GM19324 (cell line): Measurements from ENCODE around the gene SOX6.

ENCODE experiments used
- ATAC-seq: cut with Tn5 transposase; IDR thresholded peaks from one replicate; pipeline ENCODE4 v1.9.1; 2021; ENCODE audit warnings: mild to moderate bottlenecking, moderate library complexity; ENCODE audit not compliant: unreplicated experiment, low FRiP score

Gene SOX6

DNA sequence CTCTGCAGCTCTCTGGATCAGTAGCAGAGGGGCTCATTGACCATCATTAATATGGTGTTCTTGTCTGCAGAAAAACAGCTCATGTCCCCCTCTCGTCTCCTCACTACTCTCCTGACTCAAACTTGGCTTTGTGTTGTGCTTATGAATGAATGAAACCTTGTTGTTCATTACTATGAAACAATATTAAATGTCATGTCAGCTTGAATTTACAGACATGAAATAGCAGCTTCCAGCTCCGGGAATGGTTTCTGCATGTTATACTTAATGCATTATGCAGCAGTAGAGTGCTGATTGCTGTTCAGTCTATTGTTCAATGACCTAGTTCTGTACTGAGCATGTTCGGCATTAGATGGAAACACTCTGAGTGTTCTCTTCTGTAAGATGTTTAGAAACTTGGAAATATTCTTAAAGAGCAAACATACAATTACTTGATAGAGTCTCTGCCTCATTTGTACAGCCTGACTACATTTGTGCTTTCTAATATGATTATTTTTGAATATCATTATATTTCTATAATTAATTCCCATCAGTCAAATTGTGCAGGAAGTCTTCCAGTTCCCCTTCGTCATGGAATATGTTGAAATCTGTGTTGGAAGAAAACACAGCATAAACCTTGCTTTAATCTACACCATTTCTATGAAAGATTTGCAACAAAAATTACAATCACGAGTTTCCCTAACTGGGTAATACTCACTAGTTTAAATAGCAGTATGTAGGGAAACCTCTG lies 340.4 kb downstream of the SOX6 start:
- no peak for ATAC-seq

DNA sequence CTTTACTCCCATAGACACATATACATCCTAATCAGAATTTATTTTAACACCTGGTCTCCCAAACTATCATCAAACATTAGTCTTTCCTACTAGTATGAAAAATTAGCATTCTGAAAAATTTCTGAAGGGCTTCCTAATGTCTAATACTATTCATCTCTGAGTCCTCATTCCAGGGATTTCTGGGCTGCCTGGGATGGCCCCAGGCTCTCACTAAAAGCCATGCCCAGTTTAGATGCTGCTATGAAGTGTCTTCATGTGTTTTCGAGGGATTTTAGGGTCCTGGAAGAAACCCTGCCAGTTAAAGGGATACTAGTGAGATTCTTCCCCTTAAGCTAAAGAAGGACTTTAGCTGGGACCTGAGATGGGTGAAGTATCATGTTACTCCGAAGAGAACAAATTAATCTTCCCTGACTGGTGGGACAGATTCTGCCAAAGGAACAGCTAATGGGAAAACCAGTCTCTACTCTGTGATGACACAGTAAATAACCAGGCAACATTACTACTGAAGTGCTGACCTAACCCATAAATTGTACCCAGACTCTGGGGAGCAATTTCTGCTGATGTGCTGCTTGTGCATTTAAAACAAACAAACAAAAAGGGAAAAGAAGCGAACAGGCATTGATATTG lies 342.6 kb downstream of the SOX6 start:
- no peak for ATAC-seq

DNA sequence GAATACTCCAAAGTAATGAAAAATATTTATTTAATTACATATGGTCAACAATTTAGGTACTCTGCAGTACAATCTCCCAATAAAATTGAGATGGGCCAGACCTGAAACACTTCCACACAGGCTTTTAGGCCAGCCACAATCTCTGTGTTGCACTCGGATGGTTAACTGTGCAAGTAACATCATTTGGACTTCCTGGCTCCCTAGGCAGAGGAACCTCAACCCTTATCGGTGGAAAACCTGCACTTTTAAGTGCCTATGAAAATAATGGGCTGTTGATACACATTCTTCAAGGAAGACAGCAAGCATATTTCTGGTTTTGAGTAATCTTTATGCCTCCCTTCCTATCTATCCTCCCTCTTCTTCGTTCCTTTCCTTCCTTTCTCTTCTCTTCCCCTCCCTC lies 343.1 kb downstream of the SOX6 start:
- no peak for ATAC-seq

DNA sequence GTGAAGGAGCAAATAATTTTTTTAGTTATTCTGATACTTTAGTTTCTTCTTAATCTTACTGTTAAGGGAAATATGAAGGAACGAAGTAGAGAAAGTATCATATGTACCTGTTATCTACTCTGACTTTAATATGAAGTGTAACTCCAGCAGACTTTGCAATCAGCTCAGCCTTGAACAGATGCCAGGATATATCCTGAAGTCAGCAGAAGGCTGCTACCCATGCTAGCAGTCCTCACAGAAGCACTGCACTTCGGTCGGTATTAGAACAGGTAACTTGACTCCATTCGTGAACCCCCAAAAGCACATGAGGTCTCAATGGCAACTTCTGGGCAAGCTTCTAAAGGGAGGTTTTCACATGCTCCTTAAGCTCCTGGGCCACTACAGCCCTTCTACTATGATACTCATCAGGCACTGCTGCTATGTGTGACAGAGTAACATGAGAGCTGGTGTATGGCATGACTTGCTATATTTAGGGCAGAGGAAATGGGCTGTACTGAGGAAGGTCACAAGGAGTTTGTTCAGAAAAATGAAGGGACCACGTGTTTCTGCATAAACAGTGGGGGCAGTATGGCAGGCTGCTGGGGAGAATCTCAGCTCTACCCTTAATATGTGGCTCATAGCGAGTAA lies 344.1 kb downstream of the SOX6 start:
- ATAC-seq, result no peak

DNA sequence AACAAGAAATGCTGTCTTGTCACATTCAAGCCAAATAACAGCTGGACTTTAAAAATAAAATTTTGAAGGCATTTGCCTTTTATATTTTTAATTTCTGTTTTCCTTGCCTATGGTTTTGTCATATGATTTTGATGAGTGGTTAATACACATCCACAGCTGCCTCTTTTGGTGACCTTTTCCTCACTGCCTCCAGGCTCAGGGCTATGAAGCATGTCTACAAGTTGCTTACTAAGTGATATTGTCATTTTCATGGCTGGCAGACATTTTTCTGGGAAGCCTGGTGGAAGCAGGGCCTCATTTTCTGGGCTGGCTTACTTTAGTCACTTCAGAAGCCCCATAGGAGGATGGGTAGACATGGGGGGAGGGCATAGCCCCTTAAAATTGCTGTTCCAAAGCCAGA lies 344.9 kb downstream of the SOX6 start:
- no peak for ATAC-seq

DNA sequence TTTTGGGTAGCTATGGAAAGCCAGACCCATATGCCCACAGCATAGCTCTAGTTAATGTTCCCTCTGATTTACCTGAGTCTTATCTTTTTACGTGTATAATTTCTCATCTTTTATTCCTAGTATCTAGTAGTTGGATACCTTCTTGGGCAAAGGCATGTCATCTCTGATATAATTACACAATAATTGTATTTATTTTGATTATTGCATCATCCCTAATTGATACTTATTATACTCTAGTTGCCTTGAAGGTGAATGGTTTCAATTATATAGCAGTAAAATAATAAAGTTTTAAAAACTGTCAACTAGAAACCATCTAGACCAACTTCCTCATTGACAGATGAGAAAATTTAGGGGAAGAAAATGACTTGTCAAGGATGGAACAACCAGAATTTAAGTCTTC lies 347.3 kb downstream of the SOX6 start:
- ATAC-seq, result no peak

DNA sequence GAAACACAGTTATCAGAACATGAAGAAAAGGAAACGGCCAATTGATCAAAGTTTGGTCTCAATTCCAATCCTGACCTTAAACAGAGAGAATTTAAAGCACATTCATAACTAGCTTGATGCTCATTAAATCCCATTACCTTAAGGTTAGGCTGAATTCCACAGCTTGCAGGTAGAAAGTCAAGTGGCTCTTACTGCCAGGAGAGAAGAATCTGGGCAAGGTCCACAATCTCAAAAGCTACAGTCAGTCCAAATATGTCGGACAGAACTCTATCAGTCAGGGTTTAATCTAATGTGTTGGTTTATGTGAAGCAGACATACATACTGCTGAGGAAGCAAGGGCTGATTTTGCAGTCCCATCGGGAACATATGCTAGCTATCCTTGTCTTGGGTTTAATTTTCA lies 348.8 kb downstream of the SOX6 start:
- no peak for ATAC-seq

DNA sequence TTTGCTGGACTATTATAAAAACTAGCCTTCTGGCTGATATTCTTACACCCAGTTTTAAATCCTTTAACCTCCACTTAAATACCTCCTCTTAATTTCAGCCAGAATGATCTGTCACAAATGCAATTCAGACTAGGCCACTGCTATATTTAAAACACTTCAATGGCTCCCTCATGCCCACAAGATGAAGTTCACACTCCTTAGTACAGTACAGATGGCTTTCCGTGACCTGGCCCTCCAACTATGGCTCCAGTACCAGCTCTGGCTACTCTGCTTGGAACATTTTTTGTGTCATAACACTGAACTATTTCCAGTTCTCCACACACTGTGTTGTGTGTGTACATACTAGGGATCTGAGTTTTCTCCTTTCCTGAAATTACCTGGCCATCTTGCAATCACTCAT lies 353.4 kb downstream of the SOX6 start:
- ATAC-seq, result no peak

DNA sequence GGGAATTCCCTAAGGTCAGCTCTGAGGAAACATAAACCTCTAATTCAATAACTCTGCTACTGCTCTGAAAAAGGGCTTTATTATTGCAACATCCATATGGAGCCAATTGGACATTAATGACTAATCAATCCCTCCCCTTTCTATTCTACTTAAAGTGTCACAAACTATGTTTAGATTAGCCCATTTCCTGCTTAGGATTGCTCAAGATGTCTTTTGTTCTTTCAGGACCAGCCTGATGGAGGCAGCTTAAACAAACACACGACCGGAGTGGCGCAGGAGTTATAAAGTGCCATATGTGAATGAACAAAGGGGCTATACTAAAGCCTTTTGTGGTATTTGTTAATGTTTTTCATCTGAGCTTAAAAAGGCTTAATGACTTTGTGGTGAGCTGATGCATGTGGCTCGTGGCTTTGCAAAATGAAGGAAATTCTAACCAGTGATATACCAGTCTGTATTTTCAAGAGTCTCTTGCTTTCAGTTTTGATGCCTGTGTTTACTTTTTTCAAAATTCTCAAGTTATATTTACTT lies 354.4 kb downstream of the SOX6 start:
- no peak for ATAC-seq

DNA sequence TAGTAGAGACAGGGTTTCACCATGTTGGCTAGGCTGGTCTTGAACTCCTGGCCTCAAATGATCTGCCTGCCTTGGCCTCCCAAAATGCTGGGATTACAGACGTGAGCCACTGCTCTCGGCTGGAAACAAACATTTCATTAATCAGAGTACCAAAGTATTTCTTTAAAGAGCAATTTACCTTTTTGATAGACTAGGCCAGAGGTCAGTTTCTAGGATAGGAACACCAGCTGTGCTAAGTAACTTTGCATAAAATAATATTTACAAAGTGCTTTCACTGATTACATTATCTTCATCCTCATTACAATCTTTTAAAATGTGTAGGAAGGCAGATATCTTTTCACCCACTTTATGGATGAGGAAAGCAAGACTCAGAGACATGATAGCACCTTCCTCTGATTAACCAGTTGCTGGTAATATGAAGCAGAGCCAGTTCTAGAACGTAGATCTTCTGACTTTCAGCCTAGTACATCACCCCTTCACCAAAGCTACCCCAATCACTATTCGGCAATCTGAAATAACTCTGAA lies 355.2 kb downstream of the SOX6 start:
- ATAC-seq, result no peak

DNA sequence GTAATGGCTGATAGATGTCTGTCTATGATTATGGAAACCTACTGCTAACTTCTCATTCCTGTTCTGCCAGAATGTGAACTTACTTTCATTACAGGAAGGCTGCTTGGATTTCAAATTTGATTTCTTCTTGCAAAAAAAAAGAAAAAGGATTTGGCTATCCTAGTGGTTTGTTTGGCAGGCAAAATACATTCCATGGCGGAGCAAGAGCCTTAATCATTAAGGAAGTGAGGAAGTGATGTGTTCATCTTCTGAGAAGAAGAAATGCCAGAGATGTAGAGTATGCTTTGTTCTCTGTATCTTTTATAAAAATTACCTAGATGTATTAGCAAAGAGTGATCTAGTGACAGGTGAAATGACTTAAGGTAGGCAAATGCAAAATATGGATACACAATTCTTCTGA lies 356.3 kb downstream of the SOX6 start:
- ATAC-seq, result no peak

DNA sequence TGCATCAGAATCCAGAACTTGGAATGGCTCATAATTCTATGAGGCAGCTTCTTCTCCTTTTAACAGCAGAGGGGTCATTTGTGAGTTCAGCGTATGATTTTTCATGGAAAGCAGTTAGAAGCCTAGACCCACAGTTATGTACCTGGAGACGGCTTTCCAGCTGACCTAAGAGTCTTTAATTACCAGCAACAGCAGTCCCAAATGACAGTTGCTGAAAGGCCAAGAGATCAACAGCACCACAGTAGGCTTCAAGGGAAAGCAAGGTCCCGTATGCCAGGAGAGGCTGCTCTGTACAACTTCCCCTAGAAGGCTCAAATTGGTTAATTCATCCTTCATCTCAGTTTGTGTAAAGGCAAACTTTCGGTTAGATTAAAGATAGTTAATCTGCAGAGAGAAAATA lies 363.0 kb downstream of the SOX6 start:
- no peak for ATAC-seq

DNA sequence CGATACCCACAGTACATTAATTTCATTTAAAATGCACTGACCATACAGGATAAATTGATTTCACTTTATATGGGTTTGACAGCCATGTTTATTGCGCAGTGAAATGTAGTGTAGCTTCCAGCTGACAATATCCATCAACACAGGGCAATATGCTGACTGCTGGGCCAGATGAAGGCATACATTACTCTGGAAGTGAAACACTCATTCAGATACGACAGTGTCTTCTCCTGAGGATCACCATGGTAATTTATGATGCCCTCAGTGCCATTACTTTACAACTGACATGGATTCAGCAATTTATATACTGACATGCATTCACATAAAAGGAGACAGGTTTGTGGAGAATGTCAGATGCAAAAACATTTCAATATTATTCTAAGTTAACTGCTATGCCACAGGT lies 365.1 kb downstream of the SOX6 start:
- no peak for ATAC-seq

DNA sequence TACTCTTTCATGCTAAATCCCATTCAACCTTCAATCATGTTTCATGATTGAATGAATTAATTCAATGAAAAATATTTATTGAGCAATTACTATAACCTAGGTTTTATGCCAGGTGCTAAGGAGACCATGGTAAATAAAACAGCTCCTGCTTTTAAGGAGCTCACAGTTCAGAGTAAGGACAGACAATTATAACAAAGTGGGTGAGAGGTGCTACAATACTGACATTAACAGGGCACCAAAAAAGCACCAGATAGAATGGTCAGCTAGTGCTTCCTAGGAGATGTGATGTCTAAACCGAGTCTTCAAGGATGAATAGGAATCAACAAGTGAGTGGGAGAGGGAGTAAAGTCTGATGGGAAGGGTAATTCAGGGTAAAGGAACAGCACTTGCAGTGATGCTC lies 366.7 kb downstream of the SOX6 start:
- no peak for ATAC-seq

DNA sequence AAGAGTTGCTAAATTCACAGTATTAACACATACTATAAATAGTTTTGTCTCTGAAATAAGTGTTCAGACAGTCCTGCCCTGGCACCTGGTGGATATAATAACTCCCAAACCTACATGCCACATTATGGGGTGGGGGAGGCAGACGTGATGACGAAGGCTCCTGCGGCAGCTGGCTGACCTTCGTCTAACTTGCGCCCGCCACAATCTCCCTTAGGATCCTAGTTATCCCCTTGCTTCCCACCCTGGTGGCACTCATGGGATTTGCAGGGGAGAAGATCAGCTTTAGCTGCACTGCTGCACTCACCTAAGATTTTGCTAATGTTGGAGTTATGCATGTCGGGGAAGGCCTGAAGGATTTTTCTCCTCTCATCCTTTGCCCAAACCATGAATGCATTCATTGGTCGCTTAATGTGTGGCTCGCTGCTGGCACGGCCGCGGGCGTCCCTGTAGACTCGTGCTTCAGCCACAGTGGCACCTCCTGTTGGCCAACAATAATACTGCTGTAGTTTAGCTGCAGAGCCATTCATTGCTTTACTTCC lies 367.6 kb downstream of the SOX6 start:
- no peak for ATAC-seq

DNA sequence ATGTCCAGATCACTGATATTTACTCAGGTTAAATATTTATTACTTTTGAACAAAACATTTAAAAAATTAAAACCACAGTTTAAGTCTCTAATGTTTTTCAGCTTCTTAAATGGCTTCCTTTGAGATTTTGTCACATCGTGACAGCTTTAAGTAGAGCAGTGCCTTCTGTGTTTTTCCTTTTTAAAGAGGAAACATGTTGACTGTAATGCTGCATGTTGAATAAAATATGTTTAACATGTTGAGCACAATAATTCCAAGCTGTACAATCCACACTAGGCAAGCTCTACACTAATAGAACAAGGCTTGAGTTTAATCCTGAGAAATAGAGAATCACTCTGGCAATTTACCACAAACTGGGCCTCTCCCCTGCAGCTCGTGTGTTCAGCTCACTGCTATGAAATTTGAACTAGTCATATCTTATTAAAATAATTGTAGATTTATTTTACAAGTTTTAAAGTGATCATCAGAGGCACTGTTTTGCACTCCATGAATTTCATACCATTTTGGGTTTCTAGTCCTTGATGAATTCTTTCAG lies 368.3 kb downstream of the SOX6 start:
- ATAC-seq, result no peak

DNA sequence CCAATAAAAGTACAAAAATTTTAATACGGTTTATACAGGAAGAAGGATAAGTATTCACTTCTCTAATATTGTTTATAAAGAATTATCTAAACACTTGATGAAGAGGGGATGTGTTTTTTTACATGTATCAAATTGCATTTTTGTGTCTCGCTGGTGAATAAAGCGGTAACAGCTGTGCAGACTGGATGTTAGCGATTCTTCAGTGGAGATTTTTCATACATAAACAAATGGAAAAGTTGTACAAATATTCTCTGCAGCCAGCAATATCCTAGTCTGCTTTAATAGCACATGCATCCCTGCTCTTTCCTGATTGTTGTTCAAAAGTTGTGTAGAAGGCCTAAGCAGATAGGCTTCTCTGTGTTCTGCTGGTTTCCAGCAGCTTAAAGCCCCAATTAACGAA lies 369.3 kb downstream of the SOX6 start:
- no peak for ATAC-seq

DNA sequence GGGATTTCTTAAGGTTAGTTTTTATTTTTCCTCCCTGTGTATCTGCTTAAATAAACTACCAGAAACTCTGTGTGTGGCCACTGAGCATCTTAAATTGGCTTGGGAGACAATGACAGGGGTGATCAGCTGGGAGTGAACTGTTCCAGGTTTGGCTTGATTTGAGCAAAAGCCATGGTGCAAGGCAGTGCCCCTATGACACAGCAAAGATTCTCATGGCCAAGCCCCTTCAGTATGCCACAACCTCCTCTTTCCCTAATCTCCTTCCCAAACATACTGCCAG lies 370.5 kb downstream of the SOX6 start:
- ATAC-seq, result no peak

DNA sequence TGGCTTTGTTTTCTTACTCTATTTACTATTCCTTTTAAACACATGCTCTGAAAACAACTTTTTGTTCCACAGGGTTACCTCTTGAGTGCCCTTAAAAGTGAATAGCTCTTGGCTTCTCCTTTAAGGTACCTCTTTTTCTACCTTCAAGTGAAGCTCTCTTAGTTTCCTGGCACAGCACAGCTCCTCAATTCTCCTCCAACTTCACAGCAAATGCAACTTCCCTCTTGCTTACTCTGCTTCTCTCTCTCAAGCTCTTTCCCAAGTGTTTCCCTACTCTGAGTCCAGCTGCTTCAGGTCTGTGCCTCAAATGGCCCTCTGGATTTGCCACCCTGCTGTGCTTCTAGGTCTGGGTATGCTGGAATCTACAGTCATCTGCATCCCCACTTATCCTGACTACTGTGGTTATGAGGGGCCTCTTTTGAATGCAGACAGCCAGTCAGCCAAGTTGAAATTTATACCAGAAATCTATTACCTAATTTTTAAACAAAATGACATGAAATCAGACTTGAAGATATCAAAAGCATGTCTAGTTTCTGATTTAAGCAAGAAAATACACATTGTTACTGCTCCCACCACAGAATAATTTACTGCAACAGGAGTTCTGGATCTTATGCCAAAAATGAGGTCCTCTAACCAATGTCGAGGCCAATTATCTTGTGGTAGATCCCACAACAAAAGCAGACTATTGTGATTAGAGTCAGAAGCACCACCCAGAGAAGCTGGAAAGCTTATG lies 371.1 kb downstream of the SOX6 start:
- no peak for ATAC-seq

DNA sequence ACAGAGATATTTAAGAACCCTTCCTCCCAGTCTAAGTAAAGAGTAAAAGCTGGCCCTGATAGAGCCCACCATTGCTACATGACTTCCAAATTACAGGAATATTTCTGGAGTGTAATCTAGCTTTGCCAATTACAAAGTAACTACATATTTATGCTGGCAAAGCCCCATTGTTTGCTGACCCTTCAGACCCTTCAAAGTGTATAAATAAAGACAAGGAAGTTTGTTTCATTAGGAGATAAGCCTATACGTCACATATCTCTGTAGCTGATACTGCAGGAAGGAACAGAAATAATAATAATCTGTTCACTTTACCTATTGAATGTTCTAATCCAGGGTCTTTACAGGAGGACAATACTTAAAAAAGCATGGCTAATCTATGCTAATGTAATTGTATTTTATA lies 375.1 kb downstream of the SOX6 start:
- no peak for ATAC-seq

DNA sequence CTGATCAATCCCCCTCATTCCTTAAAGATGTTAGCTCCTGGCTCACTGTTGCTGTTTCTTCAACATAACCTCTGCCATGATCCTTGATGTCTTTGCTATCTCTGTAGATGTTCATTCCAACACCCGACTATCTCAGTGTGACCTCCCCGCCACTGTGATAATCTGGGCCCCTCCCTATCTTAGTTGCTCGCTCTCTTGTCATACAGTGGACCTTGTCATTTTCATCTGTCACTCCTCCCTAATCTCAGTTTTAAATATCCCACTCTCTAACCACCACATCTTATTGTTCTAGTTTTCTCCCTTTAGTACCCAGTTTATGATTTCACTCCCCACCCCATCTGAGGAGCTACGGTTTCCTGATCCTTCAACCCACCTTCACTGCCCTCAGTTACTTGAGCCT lies 379.2 kb downstream of the SOX6 start:
- no peak for ATAC-seq
